ENCODE results near the gene DOK7.

Gene DOK7

DNA sequence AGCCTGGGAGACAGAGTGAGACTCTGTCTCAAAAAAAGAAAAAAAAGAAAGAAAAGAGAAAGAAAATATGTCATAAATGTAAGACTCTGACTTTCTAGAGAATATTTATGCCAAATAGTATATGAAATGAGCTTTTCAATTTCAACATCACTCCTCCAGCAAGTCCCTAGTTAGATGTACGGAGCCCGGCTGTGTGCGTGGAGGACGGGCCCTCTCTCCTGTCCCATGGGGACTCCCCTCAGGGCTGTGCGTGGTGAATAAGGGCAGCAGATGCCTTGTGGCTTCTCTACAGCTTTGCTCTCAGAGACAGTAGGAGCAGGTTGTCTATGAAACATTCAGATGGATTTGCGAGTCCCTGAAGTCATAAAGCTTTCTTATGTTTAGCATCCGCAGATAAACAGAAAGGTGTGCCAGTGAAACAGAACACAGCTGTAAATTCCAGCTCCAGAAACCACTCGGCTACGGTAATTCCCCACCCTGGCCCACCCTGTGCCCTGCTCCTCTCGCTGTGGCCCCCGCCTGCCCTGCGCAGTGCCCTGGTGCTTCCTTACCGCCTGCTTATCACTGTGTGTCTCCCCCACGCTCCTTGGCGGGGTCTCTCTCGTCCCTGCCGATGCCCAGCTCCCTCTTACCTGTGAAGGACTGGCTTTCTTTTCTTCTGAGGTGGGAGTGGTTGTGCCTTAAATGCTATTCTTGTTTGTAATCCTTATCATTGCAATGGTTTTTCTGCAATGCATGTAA lies 35.2 kb upstream of the DOK7 start:
- FAIRE-seq: no peak

DNA sequence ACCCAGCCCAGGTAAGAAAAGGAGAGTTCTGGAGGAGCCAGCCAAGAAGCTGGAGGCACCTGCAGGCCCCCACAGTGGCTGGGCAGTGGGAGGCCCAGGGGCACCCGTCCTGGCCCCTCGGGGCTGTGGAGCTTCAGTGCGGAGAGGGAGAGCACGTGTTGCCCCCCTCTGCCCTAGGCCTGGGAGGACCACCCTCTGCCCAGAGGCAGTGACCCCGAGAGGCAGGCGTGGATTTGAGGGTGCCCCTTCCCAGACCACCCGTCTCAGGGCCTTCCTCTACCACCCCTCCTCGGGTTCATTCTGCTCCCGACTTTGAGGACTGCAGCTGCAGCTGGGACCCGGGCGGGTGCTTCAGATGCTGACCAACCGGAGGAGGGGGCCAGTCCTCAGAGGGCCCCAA lies 33.5 kb upstream of the DOK7 start:
- FAIRE-seq: no peak

DNA sequence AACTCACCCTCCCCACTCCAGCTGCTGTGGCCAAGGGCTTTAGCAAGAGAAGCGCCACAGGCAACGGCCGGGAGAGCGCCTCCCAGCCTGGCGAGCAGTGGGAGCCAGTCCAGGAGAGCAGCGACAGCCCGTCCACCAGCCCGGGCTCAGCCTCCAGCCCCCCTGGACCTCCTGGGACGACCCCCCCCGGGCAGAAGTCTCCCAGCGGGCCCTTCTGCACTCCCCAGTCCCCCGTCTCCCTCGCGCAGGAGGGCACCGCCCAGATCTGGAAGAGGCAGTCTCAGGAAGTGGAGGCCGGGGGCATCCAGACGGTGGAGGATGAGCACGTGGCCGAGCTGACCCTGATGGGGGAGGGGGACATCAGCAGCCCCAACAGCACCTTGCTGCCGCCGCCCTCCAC lies 32.6 kb upstream of the DOK7 start:
- FAIRE-seq: no peak

DNA sequence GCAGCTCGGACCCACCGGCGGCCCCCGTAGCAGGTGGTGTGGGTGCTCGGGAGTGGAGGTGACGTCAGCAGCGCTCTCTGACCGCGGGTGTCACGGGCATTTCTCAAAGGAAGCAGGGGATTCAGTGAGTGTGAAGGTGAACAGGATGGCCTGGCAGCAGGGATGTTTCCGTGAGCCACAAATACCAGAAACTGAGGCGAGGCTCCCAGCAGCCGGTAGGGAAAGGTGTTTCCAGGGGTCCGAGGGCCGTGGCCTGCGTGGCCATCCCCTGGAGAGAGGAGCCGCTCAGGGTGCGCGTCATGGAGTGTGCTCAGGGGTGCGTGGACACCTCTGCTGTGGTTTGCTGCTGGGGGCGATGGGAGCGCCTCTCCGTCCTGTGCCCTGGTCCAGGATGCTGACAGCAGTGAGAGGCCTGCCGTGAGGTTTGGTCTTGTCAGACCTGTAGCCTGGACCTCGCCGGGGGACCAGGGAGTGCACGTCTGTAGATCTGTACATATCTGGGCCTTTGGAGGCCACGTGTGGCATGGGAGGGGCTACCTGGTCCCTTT lies 31.6 kb upstream of the DOK7 start:
- FAIRE-seq: no peak

DNA sequence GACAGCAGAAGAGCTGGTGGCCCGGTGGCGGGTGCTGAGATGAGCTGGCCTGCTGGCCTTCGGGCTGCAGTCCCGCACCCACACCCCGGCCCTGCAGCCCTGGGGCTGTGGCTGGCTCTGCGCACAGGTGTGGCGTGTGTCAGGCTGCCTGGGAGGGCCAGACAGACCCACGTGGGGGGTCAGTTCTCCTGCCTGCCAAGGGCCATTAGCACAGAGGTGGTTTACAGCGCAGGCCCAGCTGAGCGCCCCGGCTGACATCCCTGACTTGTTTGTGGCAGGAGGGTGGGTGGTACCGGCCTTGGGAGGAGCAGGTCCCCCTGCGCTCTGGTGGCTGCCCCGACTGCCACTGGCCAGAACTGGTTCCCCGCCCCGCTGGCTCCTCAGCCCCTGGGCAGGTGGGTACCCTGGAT lies 30.7 kb upstream of the DOK7 start:
- no peak for FAIRE-seq

DNA sequence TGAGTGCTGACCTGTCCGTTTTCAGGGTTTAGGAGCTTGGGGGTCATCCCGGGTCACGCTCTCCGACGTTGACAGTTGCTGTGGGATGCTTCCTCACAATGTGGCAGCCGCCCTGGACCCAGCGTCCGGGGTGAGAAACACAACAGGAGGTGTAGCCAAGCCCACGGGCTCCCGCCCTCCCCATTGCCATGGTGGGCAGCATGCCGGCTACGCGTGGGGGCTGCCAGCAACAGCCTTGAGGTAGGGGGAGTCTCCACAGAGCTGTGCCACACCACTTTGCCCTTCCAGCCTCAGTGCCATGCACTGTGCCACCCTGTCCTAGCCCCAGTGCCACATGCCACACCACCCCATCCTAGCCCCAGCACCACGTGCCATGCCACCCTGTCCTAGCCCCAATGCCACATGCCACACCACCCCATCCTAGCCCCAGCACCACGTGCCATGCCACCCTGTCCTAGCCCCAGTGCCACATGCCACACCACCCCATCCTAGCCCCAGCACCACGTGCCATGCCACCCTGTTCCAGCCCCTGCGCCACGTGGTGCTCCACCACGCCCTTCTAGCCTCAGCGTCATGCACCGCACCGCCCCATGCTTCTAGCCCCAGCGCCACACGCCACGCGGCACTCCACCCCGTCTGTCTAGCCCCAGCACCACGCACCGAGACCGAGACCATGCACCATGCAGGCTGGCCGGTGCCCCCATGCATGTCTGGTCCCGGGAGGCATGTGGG lies 29.8 kb upstream of the DOK7 start:
- FAIRE-seq: no peak

DNA sequence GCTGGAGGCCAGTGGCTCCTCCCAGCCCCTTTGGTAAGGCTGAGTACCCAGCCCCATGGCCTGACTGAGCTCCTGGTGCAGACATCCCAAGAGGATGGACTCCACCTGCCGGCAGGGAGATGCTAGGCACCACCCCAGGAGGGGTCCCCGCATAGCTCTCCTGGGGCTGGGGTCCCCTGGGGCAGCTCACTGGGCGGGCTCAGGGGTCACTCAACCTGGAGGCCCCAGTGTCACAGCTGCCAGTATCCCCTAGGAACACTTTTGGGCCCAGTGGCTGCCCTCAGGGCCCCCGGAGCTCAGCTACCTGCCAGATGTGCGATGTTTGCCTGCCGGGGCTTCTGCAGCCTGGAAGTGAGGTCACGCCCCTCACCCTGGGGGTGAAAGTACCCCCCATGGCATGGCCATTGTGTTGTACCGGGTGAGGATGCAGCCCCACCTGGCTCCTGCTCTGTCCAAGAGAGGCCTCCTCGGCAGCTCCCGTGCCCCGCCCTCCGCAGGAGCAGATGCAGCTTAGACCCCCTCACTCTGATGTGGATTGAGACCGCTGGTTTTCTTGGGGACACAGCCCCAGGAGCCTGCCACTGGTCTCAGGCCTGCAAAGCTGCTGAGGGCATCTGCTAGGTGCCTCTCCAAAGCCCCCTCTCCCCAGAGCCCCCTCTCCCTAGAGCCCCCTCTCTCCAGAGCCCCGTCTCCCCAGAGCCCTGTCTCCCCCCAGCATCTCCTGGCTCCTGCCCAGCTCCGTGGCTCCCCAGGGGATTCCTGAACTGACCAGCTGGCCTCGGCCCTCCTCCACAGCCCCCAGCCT lies 28.0 kb upstream of the DOK7 start:
- no peak for FAIRE-seq

DNA sequence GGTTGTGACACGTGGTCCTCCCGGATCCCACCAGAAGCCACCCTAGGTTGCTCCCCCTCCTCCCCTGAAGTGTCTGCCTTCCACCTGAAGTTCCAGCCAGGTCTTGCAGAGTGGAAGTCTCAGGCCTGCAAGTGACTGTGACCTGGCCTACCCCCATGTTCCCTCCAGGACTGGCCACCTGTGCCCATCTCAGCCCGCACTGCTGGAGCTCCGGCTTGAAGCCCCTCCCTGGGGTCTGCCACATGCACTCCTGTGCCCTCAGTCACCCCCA lies 27.5 kb upstream of the DOK7 start:
- FAIRE-seq: no peak

DNA sequence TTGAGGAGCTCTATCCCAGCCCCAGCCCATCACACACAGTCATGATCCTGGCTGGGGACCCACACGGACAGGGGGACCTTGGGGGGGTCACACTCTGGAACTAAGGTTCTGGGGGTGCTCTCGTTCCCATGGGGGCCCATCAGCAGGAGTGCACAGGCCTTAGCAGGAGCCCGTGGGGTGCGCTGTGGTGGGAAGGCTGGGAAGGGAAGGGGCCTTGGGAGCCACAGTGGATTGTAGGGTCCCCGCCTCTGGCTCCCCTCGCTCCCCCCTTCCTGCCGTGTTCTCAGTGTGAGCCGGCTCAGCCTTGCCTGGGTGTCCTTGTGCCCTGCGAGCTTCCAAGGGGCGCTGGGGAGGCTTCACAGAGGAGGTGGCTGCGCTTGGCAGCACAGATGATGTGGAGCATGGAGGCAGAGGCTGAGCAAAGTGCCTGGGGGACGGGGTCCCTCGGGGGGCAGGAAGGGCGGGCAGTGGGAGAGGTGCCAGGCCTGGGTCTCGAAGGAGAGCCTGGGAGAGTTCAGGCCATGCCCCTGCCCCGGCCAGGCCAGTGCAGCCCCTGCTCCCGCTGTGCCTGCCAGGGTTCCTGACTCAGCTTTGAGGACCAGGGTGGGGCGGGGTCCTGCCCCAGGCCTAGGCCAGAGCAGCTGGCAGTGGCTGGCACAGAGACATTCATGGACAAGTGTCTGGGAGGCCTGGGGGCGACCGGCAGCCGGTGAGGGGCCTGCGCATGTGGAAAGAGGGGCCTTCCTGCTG lies 26.9 kb upstream of the DOK7 start:
- no peak for FAIRE-seq

DNA sequence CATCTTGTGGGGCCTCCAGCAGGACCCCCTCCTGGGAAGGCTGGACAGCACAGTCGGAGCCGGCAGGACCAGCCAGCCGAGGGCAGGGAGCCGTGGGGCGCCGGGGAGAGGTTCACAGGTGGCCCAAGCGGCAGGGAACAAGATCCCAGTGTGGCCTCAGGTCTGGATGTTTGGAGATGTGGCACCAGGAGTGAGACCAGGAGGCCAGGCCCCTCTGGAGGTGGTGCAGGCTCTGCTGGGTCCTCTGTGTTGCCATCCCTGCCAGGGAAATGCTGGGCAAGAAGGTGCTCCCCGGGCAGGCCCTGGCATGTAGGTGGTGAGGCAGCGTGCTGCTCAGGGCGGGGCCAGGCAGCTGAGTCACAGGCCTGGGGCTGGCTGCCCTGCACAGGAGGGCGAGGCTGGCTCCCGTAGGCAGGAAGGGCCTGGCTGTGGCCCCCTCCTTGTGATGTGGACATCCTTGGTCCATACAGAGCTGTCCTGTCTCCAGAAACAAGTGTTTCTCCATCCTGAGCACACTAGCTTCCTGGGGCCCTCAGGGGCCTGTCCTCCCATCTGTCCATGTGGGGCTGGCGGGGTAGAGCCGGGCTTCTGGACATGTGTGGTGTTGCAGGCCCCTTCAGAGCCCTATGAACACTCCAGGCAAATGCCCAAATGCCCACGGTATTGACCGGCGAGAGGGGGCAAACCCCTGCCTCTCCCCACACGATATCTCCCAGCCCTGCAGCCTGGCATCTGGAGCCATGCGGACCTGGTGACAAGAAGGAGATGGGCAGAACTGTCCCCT lies 26.1 kb upstream of the DOK7 start:
- FAIRE-seq: no peak

DNA sequence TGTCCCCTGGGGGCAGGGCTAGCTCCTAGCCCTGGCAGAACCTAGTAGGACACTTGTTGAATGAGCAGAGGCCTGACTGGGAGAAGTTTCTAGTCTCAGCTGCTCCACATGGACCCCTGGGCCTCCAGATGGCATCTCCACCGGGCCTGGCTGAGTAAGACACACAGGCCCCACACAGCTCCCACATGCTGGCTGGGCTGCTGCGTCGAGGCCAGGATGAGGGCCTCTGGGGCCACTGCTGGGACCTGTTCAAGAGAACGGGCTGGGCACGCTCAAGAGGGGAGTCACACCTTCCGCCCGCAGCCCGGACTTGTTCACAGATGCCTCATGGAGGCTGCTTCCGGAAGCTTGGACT lies 25.5 kb upstream of the DOK7 start:
- FAIRE-seq: no peak

DNA sequence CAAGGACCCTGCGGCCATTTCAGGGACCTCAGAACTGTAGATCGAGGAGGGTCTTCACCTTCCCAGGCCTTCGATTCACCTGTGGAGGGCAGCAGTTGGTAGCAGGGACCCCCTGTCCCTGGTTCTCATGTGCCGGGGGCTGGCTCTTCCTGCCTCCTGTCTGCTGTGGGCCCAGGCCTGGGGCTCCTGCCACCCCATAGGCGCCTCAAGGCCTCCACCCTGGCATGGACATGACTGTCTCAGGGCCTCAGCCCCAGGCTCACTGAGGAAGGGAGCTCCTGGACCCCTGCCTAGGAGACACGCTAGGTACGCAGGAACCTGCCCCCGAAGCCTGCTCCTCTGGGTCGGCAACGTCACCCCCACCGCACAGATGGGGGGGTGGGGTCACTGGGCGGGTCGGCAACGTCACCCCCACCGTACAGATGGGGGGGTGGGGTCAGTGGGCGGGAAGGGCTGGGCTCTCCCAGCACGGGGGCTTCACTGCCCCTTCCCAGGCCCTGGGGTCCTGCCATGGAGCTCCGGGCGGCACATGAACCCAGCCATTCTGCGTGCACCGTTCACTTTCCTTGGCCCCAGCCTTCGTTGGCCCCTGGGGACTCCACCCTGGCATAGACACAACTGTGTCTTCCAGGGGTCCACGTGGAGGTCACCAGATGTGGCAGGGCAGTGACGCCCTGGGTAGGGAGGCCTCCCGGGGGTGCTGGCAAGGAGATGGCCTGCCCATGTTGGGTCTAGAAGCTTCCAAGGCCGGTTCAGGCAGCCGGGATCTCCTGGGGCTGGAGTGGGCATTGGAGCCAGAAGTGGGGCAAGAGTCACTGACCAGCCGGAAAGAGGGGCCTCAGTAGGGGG lies 24.9 kb upstream of the DOK7 start:
- no peak for FAIRE-seq

DNA sequence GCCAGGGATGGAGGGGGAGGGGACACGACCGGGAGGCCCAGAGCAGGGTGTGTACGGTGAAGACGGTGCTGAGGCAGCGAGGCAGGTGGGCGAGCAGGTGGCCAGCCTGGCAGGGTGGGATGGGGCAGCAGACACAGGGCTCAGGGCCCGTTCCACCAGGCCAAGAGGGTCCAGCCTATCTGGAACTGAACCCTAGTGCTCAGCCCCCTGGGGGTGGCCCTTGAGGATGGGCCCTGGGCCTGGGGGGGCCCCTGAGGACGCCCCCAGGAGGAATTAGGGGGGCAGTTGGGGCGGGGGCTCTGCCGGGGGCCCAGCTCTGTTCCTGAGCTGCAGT lies 24.3 kb upstream of the DOK7 start:
- no peak for FAIRE-seq

DNA sequence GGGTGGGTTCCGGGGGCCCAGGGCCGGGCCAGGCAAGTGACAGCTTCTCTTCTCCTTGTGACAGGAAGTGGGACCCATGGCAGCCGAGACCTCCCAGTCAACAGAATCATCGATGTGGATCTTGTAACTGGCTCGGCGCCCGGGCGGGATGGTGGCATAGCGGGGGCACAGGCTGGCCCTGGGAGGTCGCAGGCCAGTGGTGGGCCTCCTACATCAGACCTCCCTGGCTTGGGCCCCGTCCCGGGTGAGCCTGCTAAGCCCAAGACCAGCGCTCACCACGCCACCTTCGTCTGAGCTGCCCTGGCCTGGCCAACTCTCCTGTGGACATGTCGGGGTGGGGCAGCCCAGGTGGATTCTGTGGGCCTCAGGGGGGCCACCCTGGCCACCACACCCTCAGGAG lies 23.7 kb upstream of the DOK7 start:
- FAIRE-seq: no peak

DNA sequence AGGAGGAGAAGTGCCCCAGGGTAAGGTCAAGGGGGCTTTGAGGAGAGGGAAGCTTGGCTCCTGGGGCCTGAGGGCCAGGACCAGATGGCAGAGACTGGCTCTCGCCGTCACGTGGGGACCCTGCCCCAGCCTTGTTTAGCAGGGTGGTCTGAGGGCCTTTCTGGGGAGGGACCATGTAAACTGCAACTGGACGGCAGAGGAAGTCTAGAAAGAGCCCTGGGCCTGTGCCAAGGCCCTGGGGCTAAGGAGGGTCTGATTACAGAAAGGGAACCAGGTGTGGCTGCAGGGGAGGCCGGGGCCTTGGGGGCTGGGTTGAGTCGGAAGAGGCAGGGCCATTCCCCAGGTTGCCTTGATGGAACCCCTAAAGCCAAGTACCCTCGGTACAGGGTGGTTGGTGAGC lies 23.1 kb upstream of the DOK7 start:
- FAIRE-seq: no peak

DNA sequence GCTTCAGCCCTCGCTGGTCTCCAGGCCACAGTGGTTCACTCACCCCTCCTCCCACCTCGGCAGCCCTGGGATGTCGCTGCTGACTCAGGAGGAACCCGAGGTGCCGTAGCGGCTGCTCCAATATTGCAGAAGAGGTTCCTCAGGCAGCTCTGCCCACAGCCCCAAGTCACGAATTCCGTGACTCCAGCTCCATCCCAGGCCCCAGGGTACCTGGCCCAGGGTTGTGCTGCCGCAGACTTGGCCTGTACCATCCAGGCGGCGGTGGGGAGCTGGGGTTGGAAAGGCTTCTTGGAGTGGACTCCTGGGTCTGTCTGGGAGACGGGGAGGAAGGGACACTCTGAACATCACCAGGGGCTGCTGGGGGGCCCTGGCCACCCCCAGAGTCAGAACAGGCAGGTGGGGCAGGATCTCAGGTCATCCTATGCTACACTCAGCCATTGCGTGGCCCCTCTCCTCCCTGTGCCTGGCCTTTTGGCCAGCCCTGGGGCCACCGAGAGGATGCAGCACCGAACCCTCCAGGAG lies 22.1 kb upstream of the DOK7 start:
- FAIRE-seq: no peak

DNA sequence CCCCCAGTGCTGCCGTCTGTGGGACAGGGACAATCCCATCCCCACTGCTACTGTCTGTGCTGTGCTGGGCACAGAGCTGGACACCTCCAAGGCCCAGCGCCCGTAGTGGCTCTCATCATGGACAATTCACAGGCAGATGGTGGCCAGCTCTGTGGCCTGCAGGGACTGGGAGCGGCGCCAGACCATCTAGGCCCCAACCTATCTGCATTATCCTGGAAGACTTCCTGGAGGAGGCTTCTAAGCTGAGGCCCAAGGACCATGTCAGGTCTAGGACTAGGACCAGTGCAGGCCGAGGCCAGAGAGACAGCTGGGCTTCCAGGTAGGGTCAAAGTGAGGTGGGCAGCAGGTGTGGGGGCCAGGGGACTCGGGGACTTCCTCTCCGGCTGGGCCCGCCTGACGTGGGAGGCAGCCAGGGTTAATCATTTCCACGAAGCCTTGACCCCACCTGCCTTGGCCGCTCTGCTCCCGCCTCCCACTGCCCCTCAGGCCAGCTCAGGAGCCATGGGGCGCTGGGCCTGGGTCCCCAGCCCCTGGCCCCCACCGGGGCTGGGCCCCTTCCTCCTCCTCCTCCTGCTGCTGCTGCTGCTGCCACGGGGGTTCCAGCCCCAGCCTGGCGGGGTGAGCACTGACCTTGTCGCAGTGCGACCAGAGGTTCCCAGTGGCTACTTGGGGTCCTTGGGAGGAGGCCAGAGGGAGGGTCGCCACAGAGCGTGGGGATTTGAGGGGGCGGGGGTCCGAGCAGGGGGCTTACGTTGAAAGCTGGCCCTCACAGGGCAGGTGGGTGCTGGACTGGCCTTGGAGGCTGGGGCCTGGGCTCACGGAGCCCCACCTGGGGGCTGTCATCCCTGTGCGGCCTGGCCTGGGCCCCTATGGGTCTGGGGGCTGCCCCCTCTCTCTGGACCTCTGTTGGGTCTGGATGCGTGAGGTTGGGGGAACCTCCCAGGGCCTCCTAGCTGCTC lies 21.3 kb upstream of the DOK7 start, which contains the start of gene HGFAC:
Gene HGFAC (plus strand): TSS at position 468 of the 959 bp plus-strand sequence. CDS start 34 bp downstream, at position 502.
- no peak for FAIRE-seq

DNA sequence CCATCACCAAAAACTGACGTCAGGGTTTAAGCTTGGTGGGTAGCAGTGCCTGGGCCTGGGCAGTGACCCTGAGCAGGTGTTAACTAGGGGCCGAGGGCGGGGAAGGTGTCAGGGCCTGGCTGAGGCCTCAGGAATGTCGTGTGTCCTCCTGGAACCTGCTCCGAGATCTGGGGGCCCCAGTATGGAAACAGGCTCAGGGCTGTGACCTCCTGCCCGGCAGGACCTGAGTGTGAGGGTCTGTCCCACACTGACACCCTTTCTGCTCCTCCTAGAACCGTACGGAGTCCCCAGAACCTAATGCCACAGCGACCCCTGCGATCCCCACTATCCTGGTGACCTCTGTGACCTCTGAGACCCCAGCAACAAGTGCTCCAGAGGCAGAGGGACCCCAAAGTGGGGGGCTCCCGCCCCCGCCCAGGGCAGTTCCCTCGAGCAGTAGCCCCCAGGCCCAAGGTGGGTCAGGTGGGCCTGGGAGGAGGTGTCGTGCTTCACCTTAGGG lies 20.6 kb upstream of the DOK7 start:
- FAIRE-seq: no peak

DNA sequence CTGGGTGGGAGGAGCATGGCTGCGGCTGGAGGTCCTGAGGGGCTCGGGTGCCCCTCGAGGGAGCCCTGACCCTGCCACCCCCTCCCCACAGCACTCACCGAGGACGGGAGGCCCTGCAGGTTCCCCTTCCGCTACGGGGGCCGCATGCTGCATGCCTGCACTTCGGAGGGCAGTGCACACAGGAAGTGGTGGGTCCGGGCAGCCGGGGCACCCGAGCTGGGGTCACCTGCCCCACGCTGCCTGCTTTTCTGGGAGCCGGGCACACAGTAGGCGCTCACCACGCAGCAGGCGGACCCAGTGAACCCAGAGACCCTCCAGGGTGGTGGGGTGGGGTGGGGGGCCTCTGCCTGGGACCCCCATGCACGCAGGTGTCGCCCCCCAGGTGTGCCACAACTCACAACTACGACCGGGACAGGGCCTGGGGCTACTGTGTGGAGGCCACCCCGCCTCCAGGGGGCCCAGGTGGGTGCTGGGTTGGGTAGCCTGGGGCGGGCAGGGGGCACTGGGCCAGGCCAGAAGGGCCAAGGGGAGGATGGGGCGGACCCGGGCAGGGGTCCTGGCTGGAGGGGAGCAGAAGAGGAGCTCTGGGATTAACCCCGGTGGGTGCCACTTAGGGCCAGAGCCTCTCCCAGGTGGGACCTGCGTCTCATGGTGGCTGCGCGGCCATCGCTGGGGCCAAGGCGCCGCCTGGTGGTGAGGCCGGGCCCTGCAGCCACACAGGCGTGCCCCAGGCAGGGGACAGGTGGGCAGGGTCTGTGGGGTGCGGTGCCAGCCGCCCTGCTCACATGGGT lies 20.0 kb upstream of the DOK7 start:
- FAIRE-seq: no peak

Measured in colon (tissue), 2 donors.